ENCODE data around the gene ABCB6. TPM values are rescaled to one million over a fixed set of nuclear protein-coding genes. Genes with fewer than 3 reads are reported as not detected.

The ABCB6 gene
- total RNA-seq, 4 donors from 2014 or later = 17.4 to 27.3 (median 19.6) TPM

DNA sequence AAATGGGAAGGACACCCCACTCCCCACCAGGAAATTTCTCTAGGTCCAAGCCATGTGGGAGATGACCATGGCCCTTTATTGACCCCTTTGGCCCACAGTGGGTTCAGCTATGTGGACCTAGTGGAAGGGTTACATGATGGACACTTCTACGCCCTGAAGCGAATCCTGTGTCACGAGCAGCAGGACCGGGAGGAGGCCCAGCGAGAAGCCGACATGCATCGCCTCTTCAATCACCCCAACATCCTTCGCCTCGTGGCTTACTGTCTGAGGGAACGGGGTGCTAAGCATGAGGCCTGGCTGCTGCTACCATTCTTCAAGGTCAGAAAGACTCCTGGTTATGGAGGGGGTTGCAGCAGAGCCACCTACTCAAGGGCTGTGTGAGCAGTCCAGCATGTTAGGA lies 27.8 kb upstream of the ABCB6 start:
- H3K4me1 ChIP-seq = peaks cover 49 to 70% (median 60%) of the 10 kb centered on the region in 4 donors
- no peak for TF ChIP-seq POLR2AphosphoS5 (IDR thresholded peaks at IDR 0.05)
- TF ChIP-seq, protein P1, sequence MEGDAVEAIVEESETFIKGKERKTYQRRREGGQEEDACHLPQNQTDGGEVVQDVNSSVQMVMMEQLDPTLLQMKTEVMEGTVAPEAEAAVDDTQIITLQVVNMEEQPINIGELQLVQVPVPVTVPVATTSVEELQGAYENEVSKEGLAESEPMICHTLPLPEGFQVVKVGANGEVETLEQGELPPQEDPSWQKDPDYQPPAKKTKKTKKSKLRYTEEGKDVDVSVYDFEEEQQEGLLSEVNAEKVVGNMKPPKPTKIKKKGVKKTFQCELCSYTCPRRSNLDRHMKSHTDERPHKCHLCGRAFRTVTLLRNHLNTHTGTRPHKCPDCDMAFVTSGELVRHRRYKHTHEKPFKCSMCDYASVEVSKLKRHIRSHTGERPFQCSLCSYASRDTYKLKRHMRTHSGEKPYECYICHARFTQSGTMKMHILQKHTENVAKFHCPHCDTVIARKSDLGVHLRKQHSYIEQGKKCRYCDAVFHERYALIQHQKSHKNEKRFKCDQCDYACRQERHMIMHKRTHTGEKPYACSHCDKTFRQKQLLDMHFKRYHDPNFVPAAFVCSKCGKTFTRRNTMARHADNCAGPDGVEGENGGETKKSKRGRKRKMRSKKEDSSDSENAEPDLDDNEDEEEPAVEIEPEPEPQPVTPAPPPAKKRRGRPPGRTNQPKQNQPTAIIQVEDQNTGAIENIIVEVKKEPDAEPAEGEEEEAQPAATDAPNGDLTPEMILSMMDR (IDR thresholded peaks at IDR 0.05) = no peak
- TF ChIP-seq POLR2A (IDR thresholded peaks at IDR 0.05; ENCODE audit: low read depth) = no peak
- TF ChIP-seq EP300 (IDR thresholded peaks at IDR 0.05) = no peak
- peak overlapping the region in 2 of 4 donors; percentile 88 to 92 for H3K27ac ChIP-seq (replicated peaks in 1 of 4)
- intact Hi-C loops (cut with DNase I) = loop anchor here (10.0 kb wide), 1 partner anchor 48 kb away; no protein-coding TSS in a partner anchor
- no peaks in the 10 kb centered on the region for H3K27me3 ChIP-seq
- no peak overlapping the region for H3K4me3 ChIP-seq
- no peaks in the 10 kb centered on the region for H3K9me3 ChIP-seq
- WGBS = 92% methylated on average over 9 of the region's 10 CpGs
- H3K36me3 ChIP-seq = peaks cover 7 to 44% (median 33%) of the 10 kb centered on the region in 4 donors
- no peak for DNase-seq (ENCODE audit: extremely low spot score)

DNA sequence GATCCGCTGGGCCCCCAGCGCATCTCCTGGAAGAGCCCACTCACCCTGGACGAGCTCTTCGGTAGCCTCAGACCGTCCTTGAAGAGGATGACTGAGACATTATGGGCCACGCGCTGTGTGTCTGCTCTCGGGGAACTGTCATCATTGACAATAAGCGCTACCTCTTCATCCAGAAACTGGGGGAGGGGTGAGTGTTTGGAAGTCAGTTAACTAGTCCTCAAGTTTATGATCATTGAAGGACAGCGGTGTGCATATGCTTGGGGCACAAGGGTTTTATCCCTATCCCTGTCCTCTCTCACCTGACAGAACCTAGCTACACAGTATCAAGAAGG lies 27.1 kb upstream of the ABCB6 start:
- Histone ChIP-seq H3K27ac (replicated peaks in 1 of 4) (peak overlapping the region; percentile 88 to 94 (median 90)), H3K27me3 (no peaks in the 10 kb centered on the region), H3K9me3 (no peaks in the 10 kb centered on the region), H3K36me3 (peaks cover 7 to 37% (median 26%) of the 10 kb centered on the region in 4 donors), H3K4me1 (peaks cover 46 to 63% (median 55%) of the 10 kb centered on the region in 4 donors), H3K4me3 (peak overlapping the region; percentile 64 to 97 (median 70))
- DNase-seq (ENCODE audit: extremely low spot score) = no peak
- 16% methylated on average over 9 of the region's 10 CpGs for WGBS
- TF ChIP-seq POLR2A (IDR thresholded peaks at IDR 0.05; ENCODE audit: low read depth) (no peak), POLR2AphosphoS5 (IDR thresholded peaks at IDR 0.05) (no peak), EP300 (IDR thresholded peaks at IDR 0.05) (no peak)
- TF ChIP-seq, protein P1 (IDR thresholded peaks at IDR 0.05) = no peak
- intact Hi-C loops (cut with DNase I) = loop anchor here (2.0 to 10.0 kb wide), 2 partner anchors 17 to 49 kb away; partner anchors contain the start of genes ANKZF1 and ATG9A

DNA sequence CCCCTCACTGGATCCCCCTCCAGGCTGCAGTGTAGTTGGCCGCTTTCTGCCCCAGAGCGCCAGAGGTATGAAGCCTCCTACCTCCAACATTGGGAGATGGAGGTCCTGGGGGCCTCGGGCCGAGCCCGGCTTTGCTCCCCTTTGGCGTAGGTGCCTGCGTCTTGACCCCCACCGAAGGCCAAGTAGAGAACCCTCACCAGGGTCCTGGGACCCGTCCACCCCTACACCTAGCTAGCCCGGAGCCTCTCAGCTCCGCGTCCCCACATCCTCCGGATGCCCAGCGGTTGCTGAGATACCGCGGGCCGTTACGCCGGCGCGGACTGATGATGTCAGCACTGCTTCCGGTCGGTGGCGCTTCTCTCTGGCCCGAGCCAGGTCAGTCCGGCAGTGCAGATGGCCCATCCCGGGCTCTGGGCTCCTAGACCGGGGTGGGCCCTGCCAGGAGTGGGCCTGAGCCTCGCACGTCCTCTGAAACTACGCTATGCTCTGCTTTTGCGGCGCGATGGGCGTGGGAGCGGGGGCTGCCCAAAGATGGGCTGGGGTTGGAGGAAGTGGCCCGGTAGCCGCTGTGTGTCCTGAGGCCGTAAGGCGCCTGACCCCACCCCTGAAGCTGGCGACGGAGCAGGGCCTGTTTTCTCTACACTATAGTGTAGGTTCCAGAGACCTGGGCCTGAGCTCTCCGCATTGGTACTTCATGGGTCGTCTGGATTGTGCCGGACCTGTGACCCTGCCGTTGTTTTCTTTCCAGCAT lies 26.6 kb upstream of the ABCB6 start, which contains the start of the genes GLB1L and STK16:
Gene GLB1L, minus strand, starts transcription at position 297 of the 751 bp plus-strand sequence. CDS start 1,871 bp downstream, outside the sequence.
Gene STK16, plus strand, starts transcription at position 332 of the 751 bp plus-strand sequence. CDS start 521 bp downstream, outside the sequence.
- Histone ChIP-seq H3K27ac (replicated peaks in 1 of 4) (peak within 1 kb of the TSS; percentile 88 to 94 (median 90)), H3K9me3 (no peaks in the 10 kb centered on the region), H3K27me3 (no peaks in the 10 kb centered on the region), H3K4me3 (peak within 1 kb of the TSS; percentile 64 to 97 (median 70)), H3K4me1 (peaks cover 41 to 57% (median 50%) of the 10 kb centered on the region in 4 donors), H3K36me3 (peaks cover 2 to 31% (median 21%) of the 10 kb centered on the region in 4 donors)
- TF ChIP-seq POLR2A (IDR thresholded peaks at IDR 0.05; ENCODE audit: low read depth) = peak; percentile 79
- peak; percentile 98 to 99 for TF ChIP-seq POLR2AphosphoS5 (IDR thresholded peaks at IDR 0.05)
- TF ChIP-seq, protein P1 (IDR thresholded peaks at IDR 0.05) = no peak
- WGBS = 3% methylated on average over 4 of the region's 46 CpGs
- peak; percentile 99 for DNase-seq (ENCODE audit: extremely low spot score)
- intact Hi-C loops (cut with DNase I) = loop anchor here (2.0 to 10.0 kb wide), 2 partner anchors 17 to 49 kb away; partner anchors contain the start of genes ANKZF1 and ATG9A

DNA sequence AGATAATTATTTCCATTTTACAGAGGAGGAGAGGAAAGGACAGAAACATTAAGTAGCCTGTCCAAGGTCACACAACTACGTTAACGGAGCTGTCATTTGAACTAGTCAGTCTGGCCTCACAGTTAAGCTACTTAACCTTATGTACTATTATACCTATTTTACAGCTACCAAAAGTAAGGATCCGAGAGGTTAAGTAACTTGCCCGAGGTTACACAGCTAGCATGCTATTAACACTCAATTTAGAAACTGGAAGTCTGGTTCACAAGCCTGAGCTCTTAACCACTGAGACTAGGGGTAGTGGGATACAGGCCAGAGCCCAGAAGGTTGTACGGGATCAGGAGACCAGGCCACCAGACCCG lies 26.0 kb upstream of the ABCB6 start:
- peak overlapping the region; percentile 64 to 97 (median 70) for H3K4me3 ChIP-seq
- H3K27ac ChIP-seq (replicated peaks in 1 of 4) = peak overlapping the region; percentile 88 to 94 (median 90)
- peaks cover 0 to 32% (median 18%) of the 10 kb centered on the region in 4 donors for H3K36me3 ChIP-seq
- no peaks in the 10 kb centered on the region for H3K9me3 ChIP-seq
- intact Hi-C loops (cut with DNase I) = loop anchor here (2.0 to 10.0 kb wide), 2 partner anchors 16 to 50 kb away; partner anchors contain the start of genes ANKZF1 and ATG9A
- no peak for DNase-seq (ENCODE audit: extremely low spot score)
- H3K27me3 ChIP-seq = no peaks in the 10 kb centered on the region
- 52% methylated on average over 5 of the region's 6 CpGs for WGBS
- peaks cover 35 to 52% (median 44%) of the 10 kb centered on the region in 4 donors for H3K4me1 ChIP-seq
- TF ChIP-seq EP300 (IDR thresholded peaks at IDR 0.05) (no peak), POLR2A (IDR thresholded peaks at IDR 0.05; ENCODE audit: low read depth) (no peak), POLR2AphosphoS5 (IDR thresholded peaks at IDR 0.05) (no peak)
- TF ChIP-seq, protein P1 (IDR thresholded peaks at IDR 0.05) = no peak

Data from esophagus muscularis mucosa (tissue), 4 donors.